ENCODE measurements around the gene FAM163B. TPM values are rescaled to one million over a fixed set of nuclear protein-coding genes. Genes with fewer than 3 reads are reported as not detected.
A peak's percentile ranks its signal among the peaks of the same experiment; 100 is the strongest.

Gene FAM163B
- total and polyA plus RNA-seq, 8 donors = 0.23 to 2.7 (median 1.7) TPM; not detected in 1

DNA sequence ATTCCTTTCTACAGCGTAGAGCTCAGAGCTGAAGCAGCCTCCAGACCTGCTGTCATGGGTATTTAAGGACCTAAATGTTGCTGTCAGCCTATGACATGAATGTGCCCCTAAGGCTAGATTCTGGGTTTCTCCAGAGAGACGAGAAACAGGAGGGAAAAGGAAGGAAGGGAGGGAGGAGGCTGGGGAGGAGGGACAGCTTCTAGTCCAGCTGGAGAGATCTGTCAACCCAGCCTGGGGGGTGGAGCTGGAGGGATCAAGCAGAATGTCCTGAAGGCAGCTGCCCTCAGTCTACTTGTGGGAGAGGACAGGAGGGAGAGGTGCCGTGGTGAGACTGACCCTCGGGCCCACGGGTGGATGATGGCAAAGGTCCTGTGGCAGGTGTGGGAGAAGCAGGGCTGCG is 25.9 kb upstream of the FAM163B start:
- Histone ChIP-seq H3K4me3 (no peak overlapping the region), H3K36me3 (no peaks in the 10 kb centered on the region), H3K4me1 (no peaks in the 10 kb centered on the region), H3K27me3 (peaks cover 0 to 13% of the 10 kb centered on the region in 2 donors), H3K9me3 (no peaks in the 10 kb centered on the region), H3K27ac (no peak overlapping the region)
- intact Hi-C loops (cut with DNase I) = no loop called here
- no peak for ATAC-seq
- TF ChIP-seq, protein P1, sequence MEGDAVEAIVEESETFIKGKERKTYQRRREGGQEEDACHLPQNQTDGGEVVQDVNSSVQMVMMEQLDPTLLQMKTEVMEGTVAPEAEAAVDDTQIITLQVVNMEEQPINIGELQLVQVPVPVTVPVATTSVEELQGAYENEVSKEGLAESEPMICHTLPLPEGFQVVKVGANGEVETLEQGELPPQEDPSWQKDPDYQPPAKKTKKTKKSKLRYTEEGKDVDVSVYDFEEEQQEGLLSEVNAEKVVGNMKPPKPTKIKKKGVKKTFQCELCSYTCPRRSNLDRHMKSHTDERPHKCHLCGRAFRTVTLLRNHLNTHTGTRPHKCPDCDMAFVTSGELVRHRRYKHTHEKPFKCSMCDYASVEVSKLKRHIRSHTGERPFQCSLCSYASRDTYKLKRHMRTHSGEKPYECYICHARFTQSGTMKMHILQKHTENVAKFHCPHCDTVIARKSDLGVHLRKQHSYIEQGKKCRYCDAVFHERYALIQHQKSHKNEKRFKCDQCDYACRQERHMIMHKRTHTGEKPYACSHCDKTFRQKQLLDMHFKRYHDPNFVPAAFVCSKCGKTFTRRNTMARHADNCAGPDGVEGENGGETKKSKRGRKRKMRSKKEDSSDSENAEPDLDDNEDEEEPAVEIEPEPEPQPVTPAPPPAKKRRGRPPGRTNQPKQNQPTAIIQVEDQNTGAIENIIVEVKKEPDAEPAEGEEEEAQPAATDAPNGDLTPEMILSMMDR (IDR thresholded peaks at IDR 0.05) = no peak
- no peak for DNase-seq

DNA sequence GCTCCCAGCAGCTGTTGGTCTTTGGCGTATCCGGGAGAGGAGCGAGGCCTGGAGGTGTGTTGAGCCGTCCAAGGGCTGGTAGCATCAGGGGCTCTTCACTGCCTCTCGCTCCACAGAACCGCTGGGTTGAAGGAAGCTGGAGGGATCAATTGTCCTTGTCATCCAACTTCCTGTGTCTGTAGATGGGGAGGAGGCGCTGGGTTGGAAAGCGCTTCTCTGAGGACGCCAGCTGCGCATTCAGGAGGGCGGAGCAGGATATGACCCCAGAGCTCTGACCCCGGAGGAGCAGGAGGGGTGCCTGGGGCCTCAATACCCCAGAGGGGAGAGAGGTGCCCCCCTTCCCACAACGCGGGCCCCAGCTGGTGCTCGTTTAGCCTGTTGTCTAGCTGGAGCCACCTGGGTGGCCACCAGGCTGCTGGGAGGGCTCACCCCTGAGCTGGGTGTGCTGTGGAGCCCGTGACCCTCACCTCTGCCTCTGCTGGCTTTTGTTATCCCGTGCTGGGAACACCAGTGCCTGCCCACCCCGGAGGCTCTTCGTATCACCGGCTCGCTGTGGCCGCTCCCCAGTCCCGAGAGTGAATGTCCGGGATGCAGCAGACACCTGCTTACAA is 25.0 kb upstream of the FAM163B start:
- peaks cover 0 to 13% of the 10 kb centered on the region in 2 donors for H3K27me3 ChIP-seq
- intact Hi-C loops (cut with DNase I) = no loop called here
- TF ChIP-seq, protein P1 (IDR thresholded peaks at IDR 0.05) = no peak
- DNase-seq = peak in 1 of 4 donors; percentile 61
- no peaks in the 10 kb centered on the region for H3K9me3 ChIP-seq
- ATAC-seq = no peak
- H3K27ac ChIP-seq = no peak overlapping the region
- no peaks in the 10 kb centered on the region for H3K4me1 ChIP-seq
- no peak overlapping the region for H3K4me3 ChIP-seq
- no peaks in the 10 kb centered on the region for H3K36me3 ChIP-seq

DNA sequence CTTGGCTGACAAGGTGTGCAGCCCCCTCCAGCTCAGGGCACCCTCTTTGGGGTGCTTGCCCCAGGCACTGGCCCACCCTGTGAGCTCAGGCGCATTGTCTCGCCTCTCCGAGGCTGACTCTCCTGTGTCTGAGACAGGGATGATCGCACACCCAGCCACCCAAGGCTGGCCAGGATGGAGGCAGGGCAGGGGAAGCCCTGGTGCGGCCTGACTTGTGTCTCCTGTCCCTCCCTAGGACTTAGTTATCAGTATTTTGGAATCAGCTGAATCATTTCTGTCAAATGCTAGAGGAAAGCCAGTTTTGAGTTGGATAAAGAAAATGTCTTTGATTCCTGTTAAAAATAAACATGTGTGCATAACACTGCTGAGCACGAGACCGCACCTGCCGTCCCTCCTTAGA is 24.5 kb upstream of the FAM163B start:
- H3K36me3 ChIP-seq = no peaks in the 10 kb centered on the region
- TF ChIP-seq, protein P1 (IDR thresholded peaks at IDR 0.05) = no peak
- no peak overlapping the region for H3K27ac ChIP-seq
- H3K4me1 ChIP-seq = no peaks in the 10 kb centered on the region
- peak in 1 of 4 donors; percentile 57 for DNase-seq
- no peak for ATAC-seq
- no peak overlapping the region for H3K4me3 ChIP-seq
- H3K9me3 ChIP-seq = no peaks in the 10 kb centered on the region
- intact Hi-C loops (cut with DNase I) = no loop called here
- peaks cover 0 to 13% of the 10 kb centered on the region in 2 donors for H3K27me3 ChIP-seq

DNA sequence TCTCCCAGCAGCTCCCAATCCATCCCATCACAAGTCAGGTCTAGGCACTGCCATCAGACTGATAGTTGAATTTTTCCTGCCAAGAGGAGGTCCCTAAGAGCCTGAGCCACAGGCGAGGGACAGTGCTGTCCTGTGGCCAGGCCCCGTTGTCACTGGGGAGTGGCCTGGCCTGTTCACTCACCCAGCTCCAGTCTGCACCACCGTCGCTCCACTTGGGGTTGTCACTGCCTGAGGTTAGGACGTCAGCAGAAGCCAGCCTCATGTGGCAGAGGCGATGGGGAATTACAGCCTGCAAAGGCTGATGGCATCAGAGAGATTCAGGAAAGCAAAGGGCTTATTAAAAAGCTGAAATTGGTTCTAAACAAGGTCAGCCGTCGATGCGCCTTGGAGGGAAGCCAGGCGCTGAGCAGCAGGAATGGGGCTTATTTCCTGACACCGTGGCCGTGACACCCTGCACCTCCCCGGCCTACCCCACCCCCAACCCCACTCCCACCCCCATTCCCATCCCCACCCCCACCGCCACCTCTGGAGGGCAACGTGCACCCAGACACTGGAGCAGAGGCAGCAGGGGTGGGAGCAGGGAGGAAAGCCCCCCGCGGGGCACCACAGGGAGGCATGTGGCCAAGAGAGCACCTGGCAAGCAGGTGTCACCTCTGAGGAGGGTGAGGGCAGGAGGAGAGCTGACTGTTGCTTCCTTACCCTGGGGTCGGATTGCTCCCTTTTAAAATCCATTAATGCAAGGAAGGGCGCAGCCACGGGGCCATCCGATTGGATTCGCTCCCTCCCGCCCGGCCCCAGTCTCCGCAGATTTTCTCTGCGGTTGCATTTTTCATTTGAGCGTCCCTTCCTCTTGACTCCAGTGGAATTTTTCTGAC is 23.9 kb upstream of the FAM163B start:
- Histone ChIP-seq H3K27ac (no peak overlapping the region), H3K9me3 (no peaks in the 10 kb centered on the region)
- no peak for ATAC-seq

More for the DNA sequence above, 23.9 kb upstream of the FAM163B start:
- Histone ChIP-seq H3K36me3 (no peaks in the 10 kb centered on the region), H3K4me3 (no peak overlapping the region), H3K4me1 (no peaks in the 10 kb centered on the region), H3K27me3 (peaks cover 0 to 13% of the 10 kb centered on the region in 2 donors)
- intact Hi-C loops (cut with DNase I) = no loop called here
- DNase-seq = peak in 1 of 4 donors; percentile 52
- TF ChIP-seq, protein P1 (IDR thresholded peaks at IDR 0.05) = no peak

All from left lung (tissue), 10 donors.